Lower leg skin (tissue), 3 donors: Measurements from ENCODE around the gene EEF2.

Experiments
- CTCF ChIP-seq, 3 donors: fragments of 450-650 bp; IDR thresholded peaks; one replicate each; pipeline ENCODE4 v1.5.1; 2016; ENCODE audit warnings: antibody characterized with exemption in 3 of 3, mild to moderate bottlenecking in 3 of 3, moderate library complexity in 2 of 3
- POLR2A ChIP-seq, 2 donors: fragments of 450-650 bp; IDR thresholded peaks; one replicate each; pipeline ENCODE4 v1.6.1; 2016 to 2017; ENCODE audit warnings: antibody characterized with exemption in 2 of 2, mild to moderate bottlenecking in 1 of 2, moderate library complexity in 1 of 2

GRCh38 chr19:4025317-4025716 is 40.1 kb upstream of the EEF2 start:
- TF ChIP-seq CTCF (IDR thresholded peaks at IDR 0.05) (no peak), POLR2A (IDR thresholded peaks at IDR 0.05) (no peak)
